Stimulated activated CD8-positive, alpha-beta memory T cell treated with anti-CD3 and anti-CD28 coated beads, Interleukin-12 subunit alpha, Interleukin-12 subunit beta, amount 100 ng/mL, for 24 hours (primary cell): ENCODE results near the gene PCDHA6.
"Not testable (repeated sequence)": the region's sequence is repeated elsewhere in the genome, so short reads cannot be mapped to it uniquely, and the experiment has no call there.

ENCODE experiments used
- DNase-seq: peaks from one replicate; pipeline ENCODE4 v3.0.0-alpha.2; 2020; ENCODE audit errors: extremely low read depth

Gene PCDHA6

GRCh38 chr5:140862441-140863295 lies 34.9 kb downstream of the PCDHA6 start:
- DNase-seq: no peak

GRCh38 chr5:140868721-140869554 lies 41.2 kb downstream of the PCDHA6 start, which contains the start of gene PCDHA11:
TSS of gene PCDHA11 (plus strand) at chr5:140868957. CDS start at chr5:140869104, 147 bp downstream.
- DNase-seq: no peak

- no peak for DNase-seq
These were observed 41.8 kb downstream of the PCDHA6 start for GRCh38 chr5:140869555-140869886.

- no peak for DNase-seq
These were observed 42.8 kb downstream of the PCDHA6 start for GRCh38 chr5:140870221-140871201.

GRCh38 chr5:140875085-140876065 lies 47.6 kb downstream of the PCDHA6 start, which contains the start of gene PCDHA12:
TSS of gene PCDHA12 (plus strand) at chr5:140875308. CDS start at chr5:140875473, 165 bp downstream.
- no peak for DNase-seq

- not testable (repeated sequence) for DNase-seq
These were observed 48.9 kb downstream of the PCDHA6 start for GRCh38 chr5:140876541-140877261.

GRCh38 chr5:140877262-140877581 lies 49.5 kb downstream of the PCDHA6 start:
- DNase-seq: no peak
